HCT116 (cell line): ENCODE results near the gene LDB2. TPM values are rescaled to one million over a fixed set of nuclear protein-coding genes. Genes with fewer than 3 reads are reported as not detected.

Experiments
- ATAC-seq: fragments of 200-7000 bp; cut with Tn5 transposase; 2 replicates; pipeline ENCODE4 v1.9.1; 2020; ENCODE audit warnings: mild to moderate bottlenecking, moderate library complexity
- BruUV-seq: library from RNA; stranded (reverse); fragments of 400-500 nt; replicated peaks from 2 replicates; lab custom pipeline; 2021; lab: Mats Ljungman, UMichigan
- CTCF ChIA-PET: fragments of 300-600 bp; sonication (Branson Sonifier 250); formaldehyde crosslinking; loops from one replicate; lab custom pipeline; 2021; ENCODE audit warnings: antibody characterized with exemption; lab: Charles Lee
- POLR2A ChIA-PET: fragments of 300-600, 350-600 bp; sonication (Branson Sonifier 250); formaldehyde crosslinking; loops from one replicate; lab custom pipeline; 2021; ENCODE audit warnings: antibody characterized with exemption; lab: Charles Lee
- RAD21 ChIA-PET, 2 experiments: fragments of 300-600 bp; sonication (Branson Sonifier 250); formaldehyde crosslinking; loops; one replicate each; lab custom pipeline; 2023; ENCODE audit warnings: low total read pairs in 2 of 2; ENCODE audit not compliant: uncharacterized antibody in 2 of 2, unreplicated experiment in 2 of 2, low non-redundant PET in 1 of 2; lab: Charles Lee
- DNase-seq: peaks from one replicate; pipeline ENCODE4 v3.0.0-alpha.2; 2010; ENCODE audit warnings: low read depth, low spot score
- H2AFZ ChIP-seq: fragments of 200-600 bp; shearing (Covaris generic), sonication (generic); 2 replicates; pipeline ENCODE4 v1.6.1; 2017; ENCODE audit warnings: low read depth, mixed run types, mixed read lengths, antibody characterized with exemption, low read length; ENCODE audit not compliant: poor library complexity, severe bottlenecking
- H3K27ac ChIP-seq: 2 replicates; pipeline ENCODE4 v1.5.1; 2012; ENCODE audit warnings: low read depth, low read length
- H3K27me3 ChIP-seq: fragments of 200-600 bp; sonication (generic); 2 replicates; pipeline ENCODE4 v1.6.1; 2016; ENCODE audit warnings: mixed run types, low read length, mixed read lengths; ENCODE audit not compliant: insufficient read depth
- H3K36me3 ChIP-seq, 2 experiments: fragments of 200-500 bp in 1 of 2; fragments of 200-600 bp in 1 of 2; sonication (Bioruptor generic) in 1 of 2; sonication (generic) in 1 of 2; 2 replicates each; pipeline versions ENCODE4 v1.5.1 to v1.6.1; 2014 to 2016; ENCODE audit warnings: low read length in 2 of 2, inconsistent platforms in 1 of 2, mixed read lengths in 1 of 2, mixed run types in 1 of 2; ENCODE audit not compliant: insufficient read depth in 2 of 2, control insufficient read depth in 1 of 2
- H3K4me1 ChIP-seq, 2 experiments: fragments of 200-600 bp in 1 of 2; sonication (generic) in 1 of 2; 2 replicates each; pipeline versions ENCODE4 v1.5.1 to v1.6.1; 2012 to 2017; ENCODE audit warnings: low read length in 2 of 2, inconsistent platforms in 1 of 2, mild to moderate bottlenecking in 1 of 2, mixed read lengths in 1 of 2, mixed run types in 1 of 2, moderate library complexity in 1 of 2; ENCODE audit not compliant: insufficient read depth in 2 of 2, control insufficient read depth in 1 of 2
- H3K4me2 ChIP-seq: fragments of 200-600 bp; sonication (generic); 2 replicates; pipeline ENCODE4 v1.6.1; 2017; ENCODE audit warnings: mixed run types, low read length, mixed read lengths
- H3K4me3 ChIP-seq, 2 experiments: fragments of 200-600 bp in 1 of 2; sonication (generic) in 1 of 2; replicated peaks in 1 of 2; 2 replicates each; pipeline ENCODE4 v1.5.1; 2011 to 2016; ENCODE audit warnings: low read length in 2 of 2, control low read depth in 1 of 2, low read depth in 1 of 2, mild to moderate bottlenecking in 1 of 2, mixed read lengths in 1 of 2, mixed run types in 1 of 2
- H3K79me2 ChIP-seq: fragments of 200-600 bp; sonication (generic); 2 replicates; pipeline ENCODE4 v1.6.1; 2017; ENCODE audit warnings: mild to moderate bottlenecking, mixed run types, low read length, moderate library complexity, mixed read lengths; ENCODE audit not compliant: insufficient read depth
- H3K9ac ChIP-seq: fragments of 200-600 bp; sonication (generic); 2 replicates; pipeline ENCODE4 v1.6.1; 2016; ENCODE audit warnings: low read length, mixed read lengths
- H3K9me2 ChIP-seq: fragments of 200-600 bp; sonication (generic), shearing (Covaris generic); 2 replicates; pipeline ENCODE4 v1.6.1; 2017; ENCODE audit warnings: mixed run types, mild to moderate bottlenecking, moderate library complexity; ENCODE audit not compliant: insufficient read depth
- H3K9me3 ChIP-seq, 2 experiments: fragments of 200-500 bp in 1 of 2; fragments of 200-600 bp in 1 of 2; sonication (Bioruptor generic) in 1 of 2; sonication (generic) in 1 of 2; 2 replicates each; pipeline ENCODE4 v1.6.1; 2014 to 2017; ENCODE audit warnings: low read length in 2 of 2, mixed read lengths in 2 of 2, inconsistent platforms in 1 of 2, low read depth in 1 of 2, mild to moderate bottlenecking in 1 of 2, mixed run types in 1 of 2, moderate library complexity in 1 of 2; ENCODE audit not compliant: control insufficient read depth in 1 of 2, insufficient read depth in 1 of 2
- H4K20me1 ChIP-seq: fragments of 200-600 bp; sonication (generic), shearing (Covaris generic); 2 replicates; pipeline ENCODE4 v1.6.1; 2017; ENCODE audit warnings: mixed run types, mild to moderate bottlenecking, moderate library complexity; ENCODE audit not compliant: insufficient read depth
- CBX3 ChIP-seq: IDR thresholded peaks from 2 replicates; pipeline ENCODE4 v1.6.1; 2012; ENCODE audit warnings: low read depth
- EGR1 ChIP-seq: IDR thresholded peaks from 2 replicates; pipeline ENCODE4 v1.6.1; 2012; ENCODE audit warnings: low read depth
- EZH2 ChIP-seq: fragments of 200-600 bp; sonication (generic); IDR thresholded peaks from 2 replicates; pipeline ENCODE4 v1.6.1; 2017; ENCODE audit warnings: antibody characterized with exemption, mixed run types
- SIN3A ChIP-seq: IDR thresholded peaks from 2 replicates; pipeline ENCODE4 v1.6.1; 2012; ENCODE audit warnings: low read depth
- SP1 ChIP-seq: IDR thresholded peaks from 2 replicates; pipeline ENCODE4 v1.6.1; 2012; ENCODE audit warnings: low read depth
- intact Hi-C: fragments of 100-400 bp; cut with micrococcal nuclease; formaldehyde crosslinking; loops from 2 replicates; pipeline ENCODE4 v1.10.0; 2022
- total RNA-seq: library from RNA; stranded (reverse); gene quantifications from one replicate; pipeline ENCODE4 v1.2.1, GENCODE V29; 2021; ENCODE audit not compliant: unreplicated experiment

The LDB2 gene
- total RNA-seq, 1 experiment from 2014 or later: 0.12 TPM

DNA sequence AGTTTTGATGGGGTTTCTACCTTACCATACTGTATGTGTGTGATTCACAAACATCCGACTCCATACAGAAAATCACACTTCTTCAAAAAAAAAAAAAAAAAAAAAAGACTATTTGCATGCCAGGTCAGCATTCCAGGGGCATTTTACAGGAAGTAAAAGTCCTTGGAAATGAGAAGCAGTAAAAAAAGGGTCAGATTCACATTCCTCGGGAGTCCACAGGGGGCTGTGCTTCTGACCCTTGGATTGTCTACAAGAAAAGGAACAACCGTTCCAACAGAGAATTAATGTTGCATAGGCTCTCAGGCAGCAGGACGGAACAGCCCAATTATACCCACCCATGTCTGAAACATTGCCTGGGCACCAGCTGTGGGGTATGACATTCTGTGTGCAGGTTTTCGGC lies 290.3 kb downstream of the LDB2 start:
- Histone ChIP-seq H3K4me3 (no peak overlapping the region), H3K4me1 (no peaks in the 10 kb centered on the region), H4K20me1 (no peaks in the 10 kb centered on the region), H3K27ac (no peak overlapping the region), H3K4me2 (no peak overlapping the region), H3K79me2 (no peaks in the 10 kb centered on the region), H3K9ac (no peak overlapping the region), H3K9me3 (no peaks in the 10 kb centered on the region), H3K9me2 (no peaks in the 10 kb centered on the region), H2AFZ (no peak overlapping the region), H3K27me3 (no peaks in the 10 kb centered on the region), H3K36me3 (no peaks in the 10 kb centered on the region)
- TF ChIP-seq EZH2 (no peak), SP1 (no peak), SIN3A (no peak)
- RAD21 ChIA-PET: no interaction called here
- CTCF ChIA-PET: no interaction called here
- no peak for DNase-seq
- no peak for ATAC-seq
- intact Hi-C loops: no loop called here
- BruUV-seq: no TSS peak
- POLR2A ChIA-PET: no interaction called here

DNA sequence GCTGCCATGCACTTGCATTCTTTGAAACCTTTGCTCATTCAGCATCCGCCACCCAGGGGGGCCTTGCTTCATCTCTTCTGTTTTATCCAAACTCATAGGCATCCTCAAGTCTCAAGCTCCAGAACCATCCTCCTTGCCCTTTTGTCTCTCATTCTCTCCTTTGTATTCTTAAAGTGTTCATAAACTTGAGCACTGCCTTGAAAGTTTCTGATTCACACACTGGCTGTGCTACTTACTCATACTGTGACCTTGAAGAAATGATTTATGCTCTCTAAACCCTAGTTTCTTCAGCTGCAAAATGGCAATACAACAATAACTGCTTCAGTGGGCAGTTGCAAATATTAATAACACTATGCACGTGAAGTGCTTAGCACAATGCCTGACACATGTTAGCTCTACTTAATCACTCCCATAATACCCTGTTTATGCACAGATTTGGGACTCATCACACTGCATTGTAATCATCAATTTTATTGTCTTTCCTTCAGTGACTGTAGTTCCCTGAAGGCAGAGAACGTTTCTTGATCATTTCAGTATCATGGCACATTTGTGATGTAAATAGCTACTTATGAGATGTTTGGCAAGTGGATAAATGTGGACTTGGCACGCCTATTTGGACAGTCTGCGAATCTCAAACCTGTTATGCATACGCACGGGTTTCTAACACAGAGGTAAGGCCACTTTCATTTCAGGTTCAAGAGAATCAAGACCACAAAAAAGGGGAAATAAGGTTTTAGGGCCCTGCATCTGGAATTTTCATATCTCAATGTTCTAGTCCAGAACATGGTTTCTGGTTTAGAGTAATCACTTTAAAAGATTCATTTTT lies 291.0 kb downstream of the LDB2 start:
- no peak overlapping the region for H3K4me2 ChIP-seq
- intact Hi-C loops: no loop called here
- no peaks in the 10 kb centered on the region for H3K9me2 ChIP-seq
- RAD21 ChIA-PET: no interaction called here
- H2AFZ ChIP-seq: no peak overlapping the region
- no peak for DNase-seq
- CTCF ChIA-PET: no interaction called here
- no peaks in the 10 kb centered on the region for H3K79me2 ChIP-seq
- H3K4me1 ChIP-seq: no peaks in the 10 kb centered on the region
- no peak for ATAC-seq
- H3K9me3 ChIP-seq: no peaks in the 10 kb centered on the region
- no peaks in the 10 kb centered on the region for H3K27me3 ChIP-seq
- no peak overlapping the region for H3K4me3 ChIP-seq
- no peak overlapping the region for H3K27ac ChIP-seq
- BruUV-seq: no TSS peak
- H3K9ac ChIP-seq: no peak overlapping the region
- TF ChIP-seq EGR1: no peak
- no peak for TF ChIP-seq CBX3
- no peaks in the 10 kb centered on the region for H4K20me1 ChIP-seq
- POLR2A ChIA-PET: no interaction called here
- no peaks in the 10 kb centered on the region for H3K36me3 ChIP-seq
